C4-2B (cell line): ENCODE data around the gene BLVRB.
"Not testable (repeated sequence)": the region's sequence is repeated elsewhere in the genome, so short reads cannot be mapped to it uniquely, and the experiment has no call there.

Experiments
- H3K27ac ChIP-seq: fragments of 450-650 bp; 2 replicates; pipeline ENCODE4 v1.5.1; 2017
- ZFX ChIP-seq: fragments of 450-650 bp; IDR thresholded peaks from 2 replicates; pipeline ENCODE4 v1.6.1; 2017
- TF ChIP-seq, protein P1 (sequence below): fragments of 450-650 bp; conservative IDR thresholded peaks from 2 replicates; pipeline ENCODE4 v1.5.1; 2017; ENCODE audit warnings: mild to moderate bottlenecking

Gene BLVRB

DNA sequence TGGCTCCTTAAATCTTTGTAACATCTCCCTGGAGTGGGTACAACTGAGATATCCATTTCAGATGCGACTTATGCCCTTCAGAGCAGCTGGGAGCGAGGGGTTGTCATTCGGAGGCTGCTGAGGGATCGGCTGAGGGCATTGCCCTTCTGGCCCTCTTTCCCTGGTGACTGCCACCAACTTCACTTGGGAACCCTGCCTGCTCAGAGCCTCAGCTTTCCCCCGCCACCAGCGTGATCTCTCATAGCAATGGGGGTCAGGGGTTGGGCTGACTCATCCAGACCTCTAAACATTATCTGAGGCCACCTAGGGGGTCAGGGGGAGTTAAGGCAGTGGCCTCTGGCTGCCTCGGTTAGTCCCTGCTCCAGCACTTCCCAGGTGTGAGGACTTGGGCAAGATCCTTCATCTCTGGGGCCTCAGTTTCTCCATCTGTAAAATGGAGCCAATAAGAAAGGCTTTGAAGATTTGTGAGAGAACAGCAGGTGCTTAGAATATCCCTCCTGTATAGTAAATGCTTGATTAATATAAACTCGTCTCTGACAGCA, 53.5 kb downstream of the BLVRB start:
- no peak for TF ChIP-seq ZFX
- TF ChIP-seq, protein P1, sequence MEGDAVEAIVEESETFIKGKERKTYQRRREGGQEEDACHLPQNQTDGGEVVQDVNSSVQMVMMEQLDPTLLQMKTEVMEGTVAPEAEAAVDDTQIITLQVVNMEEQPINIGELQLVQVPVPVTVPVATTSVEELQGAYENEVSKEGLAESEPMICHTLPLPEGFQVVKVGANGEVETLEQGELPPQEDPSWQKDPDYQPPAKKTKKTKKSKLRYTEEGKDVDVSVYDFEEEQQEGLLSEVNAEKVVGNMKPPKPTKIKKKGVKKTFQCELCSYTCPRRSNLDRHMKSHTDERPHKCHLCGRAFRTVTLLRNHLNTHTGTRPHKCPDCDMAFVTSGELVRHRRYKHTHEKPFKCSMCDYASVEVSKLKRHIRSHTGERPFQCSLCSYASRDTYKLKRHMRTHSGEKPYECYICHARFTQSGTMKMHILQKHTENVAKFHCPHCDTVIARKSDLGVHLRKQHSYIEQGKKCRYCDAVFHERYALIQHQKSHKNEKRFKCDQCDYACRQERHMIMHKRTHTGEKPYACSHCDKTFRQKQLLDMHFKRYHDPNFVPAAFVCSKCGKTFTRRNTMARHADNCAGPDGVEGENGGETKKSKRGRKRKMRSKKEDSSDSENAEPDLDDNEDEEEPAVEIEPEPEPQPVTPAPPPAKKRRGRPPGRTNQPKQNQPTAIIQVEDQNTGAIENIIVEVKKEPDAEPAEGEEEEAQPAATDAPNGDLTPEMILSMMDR, result no peak
- no peak overlapping the region for H3K27ac ChIP-seq

DNA sequence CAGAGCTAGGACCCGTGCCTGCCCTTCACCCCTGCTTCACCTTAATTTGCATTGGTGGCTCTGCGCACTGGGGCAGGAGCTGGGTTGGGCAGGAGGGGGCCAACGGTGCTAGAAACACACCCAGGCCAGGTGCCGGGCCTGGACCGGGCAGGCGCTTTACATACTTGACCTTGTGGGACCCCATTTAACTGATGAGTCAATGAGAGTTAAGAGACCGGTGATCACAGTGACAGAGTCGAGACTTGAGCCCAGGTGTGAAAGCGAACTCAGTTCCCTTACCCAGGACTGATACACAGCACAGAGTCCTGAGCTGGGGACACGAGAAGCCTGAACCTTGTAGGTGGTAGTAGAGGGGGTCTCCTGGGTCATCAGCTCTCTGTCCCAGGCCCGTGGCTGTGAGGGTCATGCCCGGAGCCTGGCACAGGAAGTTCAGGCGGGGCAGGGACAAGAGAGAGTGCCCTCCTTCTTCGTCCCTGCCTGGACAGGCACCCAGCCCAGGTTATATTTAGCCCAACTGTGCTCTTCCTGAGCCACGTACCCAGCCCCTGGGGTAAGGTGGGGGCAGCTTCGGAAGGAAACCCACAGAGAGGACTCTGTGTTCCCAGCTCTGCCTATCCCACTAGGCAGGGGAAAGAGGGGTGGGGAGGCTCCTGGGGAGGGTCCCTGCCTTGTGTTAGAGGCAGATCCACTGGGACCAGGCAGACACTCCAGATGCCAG, 54.3 kb downstream of the BLVRB start:
- H3K27ac ChIP-seq, result no peak overlapping the region
- TF ChIP-seq, protein P1, result no peak
- no peak for TF ChIP-seq ZFX

DNA sequence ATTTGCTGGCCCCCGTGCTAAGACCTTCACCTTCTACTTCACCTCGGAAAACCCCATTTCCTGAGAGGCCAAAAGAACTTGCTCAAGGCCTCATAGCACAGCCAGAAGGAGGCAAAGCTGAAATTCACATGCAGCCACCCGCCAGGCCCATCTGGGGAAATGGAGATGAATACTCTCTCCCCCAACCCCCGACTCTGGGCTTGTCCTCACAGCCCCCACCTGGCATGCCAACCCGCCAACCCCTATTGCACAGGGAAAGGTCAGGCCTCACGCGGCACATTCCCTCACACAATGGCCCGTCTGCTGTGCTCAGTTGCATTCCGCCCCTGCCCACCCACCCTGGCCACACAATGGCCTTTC, 55.5 kb downstream of the BLVRB start:
- no peak overlapping the region for H3K27ac ChIP-seq
- no peak for TF ChIP-seq ZFX
- TF ChIP-seq, protein P1, result no peak

GRCh38 chr19:40408598-40408925, 57.0 kb downstream of the BLVRB start:
- not testable (repeated sequence) for H3K27ac ChIP-seq

DNA sequence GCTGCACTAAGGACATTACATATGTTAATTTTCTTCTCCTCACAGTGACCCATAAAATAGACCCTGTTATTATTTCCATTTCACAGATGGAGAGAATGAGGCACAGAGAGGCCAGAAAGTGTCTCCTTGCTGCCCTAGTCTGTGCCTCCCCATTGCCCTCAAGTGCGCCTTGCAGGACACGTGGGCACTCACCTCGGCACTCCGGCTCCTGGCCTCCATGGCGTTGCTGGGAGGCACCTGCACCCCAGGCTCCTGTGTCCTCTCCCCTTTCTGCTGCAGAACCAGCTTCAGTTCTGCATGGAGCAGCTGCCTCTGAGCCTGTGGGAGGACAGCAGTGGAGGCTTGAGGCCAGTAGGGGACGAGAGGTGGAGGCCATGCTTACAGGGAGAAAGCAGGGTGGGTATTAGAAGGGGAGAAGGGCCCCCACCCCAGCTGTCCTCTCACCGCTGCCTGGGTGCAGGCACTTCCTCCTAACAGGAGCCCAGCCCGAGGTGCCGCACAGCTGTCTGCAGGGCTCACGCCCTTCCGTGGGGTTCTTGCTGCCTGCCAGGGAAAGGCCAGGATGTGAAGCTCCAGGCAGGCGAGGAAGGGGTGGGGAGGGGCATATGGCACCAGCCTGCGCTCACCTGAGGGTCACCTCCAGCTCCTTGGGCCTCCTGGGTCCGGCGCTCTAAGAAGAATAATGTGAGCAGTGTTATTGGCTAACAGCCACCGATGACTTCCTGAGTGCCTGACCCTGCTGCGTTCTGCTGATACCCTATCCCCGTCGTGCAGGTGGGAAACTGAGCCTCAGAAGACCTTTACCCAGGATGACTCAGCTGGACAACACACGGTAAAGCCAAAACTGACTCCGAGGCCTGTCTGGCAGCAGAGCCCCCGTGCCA, 57.6 kb downstream of the BLVRB start:
- H3K27ac ChIP-seq, result no peak overlapping the region
- TF ChIP-seq, protein P1, result no peak
- TF ChIP-seq ZFX, result no peak

DNA sequence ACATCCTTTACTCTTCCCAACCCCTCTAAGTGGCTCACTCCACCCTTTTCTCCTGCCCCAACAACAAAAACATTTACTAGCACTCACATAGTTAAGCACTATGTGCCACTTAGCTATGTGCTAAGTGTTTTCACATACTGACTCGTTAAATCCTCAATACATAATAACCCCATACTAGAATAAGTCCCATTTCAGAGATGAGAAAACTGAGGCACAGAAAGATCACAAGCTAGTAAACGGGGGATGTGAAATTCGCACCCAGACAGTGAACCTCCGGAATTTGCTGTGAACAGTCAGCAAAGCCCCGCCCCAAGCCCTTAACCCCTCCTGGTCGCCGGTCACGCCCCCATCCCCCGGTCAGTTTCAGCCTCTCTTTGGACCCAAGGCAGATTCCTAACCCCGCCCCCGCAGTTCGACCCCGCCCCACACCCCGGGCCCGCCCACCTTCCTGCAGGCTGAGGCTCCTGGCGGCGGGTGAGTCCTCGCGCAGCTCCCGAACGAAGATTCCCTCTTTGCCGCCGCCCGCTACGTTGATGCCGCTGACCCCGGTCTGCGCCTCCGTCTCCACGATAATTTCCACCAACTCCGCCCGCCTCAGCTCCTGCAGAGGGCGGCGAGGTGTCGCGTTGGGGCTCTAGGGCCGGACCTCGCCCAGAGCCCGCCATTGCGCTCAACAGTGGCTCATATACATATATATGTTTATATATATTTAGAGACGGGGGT, 62.1 kb downstream of the BLVRB start:
- TF ChIP-seq, protein P1, result no peak
- TF ChIP-seq ZFX, result no peak
- no peak overlapping the region for H3K27ac ChIP-seq

DNA sequence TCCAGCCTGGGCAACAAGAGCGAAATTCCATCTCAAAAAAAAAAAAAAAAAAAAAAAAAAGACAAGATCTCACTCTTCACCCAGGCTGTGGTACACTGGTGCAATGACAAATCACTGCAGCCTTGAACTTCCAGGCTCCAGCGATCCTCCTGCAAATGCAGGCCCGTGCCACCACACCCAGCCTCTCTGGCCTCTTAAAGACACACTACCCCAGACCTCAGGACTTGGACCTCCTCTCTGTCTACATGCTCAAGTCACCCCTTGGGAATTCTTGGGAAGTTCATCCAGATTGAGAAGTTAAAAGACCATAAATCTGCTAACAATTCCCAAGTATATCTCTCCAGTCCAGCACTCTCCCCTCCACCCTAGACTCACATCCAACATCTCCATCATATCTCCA, 65.0 kb downstream of the BLVRB start:
- H3K27ac ChIP-seq, result no peak overlapping the region
- TF ChIP-seq, protein P1, result no peak
- no peak for TF ChIP-seq ZFX
